Muscle layer of duodenum (tissue), 2 donors: ENCODE data around the gene CHRM2.
"Not testable (repeated sequence)": the region's sequence is repeated elsewhere in the genome, so short reads cannot be mapped to it uniquely, and the experiment has no call there.

Experiments
- H3K27ac ChIP-seq: one replicate; pipeline ENCODE4 v1.7.0; 2013; ENCODE audit warnings: mild to moderate bottlenecking, low read length
- H3K27me3 ChIP-seq: one replicate; pipeline ENCODE4 v1.7.0; 2013; ENCODE audit warnings: low read depth, mild to moderate bottlenecking, control low read depth, low read length
- H3K36me3 ChIP-seq, 2 donors: one replicate each; pipeline ENCODE4 v1.7.0; 2013; ENCODE audit warnings: low read length in 2 of 2, control low read depth in 1 of 2, mild to moderate bottlenecking in 1 of 2; ENCODE audit not compliant: insufficient read depth in 2 of 2, control insufficient read depth in 1 of 2
- H3K4me1 ChIP-seq, 2 donors: one replicate each; pipeline ENCODE4 v1.7.0; 2013; ENCODE audit warnings: low read length in 2 of 2, mild to moderate bottlenecking in 2 of 2, control low read depth in 1 of 2, moderate library complexity in 1 of 2; ENCODE audit not compliant: insufficient read depth in 2 of 2, control insufficient read depth in 1 of 2
- H3K4me3 ChIP-seq, 2 donors: one replicate each; pipeline ENCODE4 v1.7.0; 2013; ENCODE audit warnings: low read length in 2 of 2, low read depth in 1 of 2, mild to moderate bottlenecking in 1 of 2
- H3K9me3 ChIP-seq, 2 donors: one replicate each; pipeline ENCODE4 v1.7.0; 2013; ENCODE audit warnings: low read length in 2 of 2, control low read depth in 1 of 2, mild to moderate bottlenecking in 1 of 2; ENCODE audit not compliant: control insufficient read depth in 1 of 2
- donor health status: healthy.

CHRM2 gene

GRCh38 chr7:136868496-136869000, at the start of gene CHRM2:
Gene CHRM2 (plus strand): TSS chr7:136868652. CDS start chr7:137014866, 146,214 bp downstream.
- Histone ChIP-seq H3K27me3 (peaks cover 12% of the 10 kb centered on the region), H3K4me1 (peaks cover 0 to 26% of the 10 kb centered on the region in 2 donors), H3K4me3 (peak within 1 kb of the TSS; percentile 62 to 85), H3K9me3 (no peaks in the 10 kb centered on the region), H3K36me3 (no peaks in the 10 kb centered on the region), H3K27ac (peak within 1 kb of the TSS; percentile 40)

GRCh38 chr7:136831398-136831797, 37.1 kb upstream of the CHRM2 start:
- H3K27me3 ChIP-seq, H3K4me1 ChIP-seq, H3K27ac ChIP-seq, H3K36me3 ChIP-seq, H3K4me3 ChIP-seq, H3K9me3 ChIP-seq: not testable (repeated sequence)

DNA sequence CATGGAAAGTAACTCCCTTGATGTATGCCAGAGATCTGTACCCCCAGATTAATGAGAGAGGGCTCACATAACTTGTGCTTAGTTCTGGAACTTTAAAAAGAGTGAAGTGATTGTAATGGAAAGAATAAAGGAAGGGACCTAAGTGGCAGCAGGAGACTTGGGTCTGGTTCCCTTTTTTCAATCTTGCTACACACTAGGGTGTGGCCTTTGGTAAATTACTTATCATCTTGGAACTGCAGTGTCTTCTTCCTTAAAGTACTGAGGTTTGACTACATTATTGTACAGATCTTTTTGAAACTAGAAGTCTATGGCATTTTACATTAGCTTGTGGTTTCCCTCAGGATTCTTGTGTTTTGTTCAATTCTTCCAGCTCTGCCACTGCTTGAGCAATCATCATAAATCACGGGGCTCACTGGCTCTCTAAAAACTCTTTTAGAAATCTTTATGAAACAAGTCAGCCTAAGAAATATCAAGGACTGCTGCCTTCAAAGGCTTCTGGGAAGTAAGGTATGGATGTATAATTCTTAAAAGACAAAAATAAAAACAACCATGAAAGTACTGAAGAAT, 22.5 kb upstream of the CHRM2 start:
- H3K27ac ChIP-seq, result no peak overlapping the region
- no peaks in the 10 kb centered on the region for H3K4me1 ChIP-seq
- H3K27me3 ChIP-seq, result no peaks in the 10 kb centered on the region
- no peaks in the 10 kb centered on the region for H3K36me3 ChIP-seq
- H3K9me3 ChIP-seq, result peaks cover 0 to 2% of the 10 kb centered on the region in 2 donors
- H3K4me3 ChIP-seq, result no peak overlapping the region

- Histone ChIP-seq H3K36me3 (no peaks in the 10 kb centered on the region), H3K9me3 (no peaks in the 10 kb centered on the region), H3K27me3 (no peaks in the 10 kb centered on the region), H3K4me3 (no peak overlapping the region), H3K27ac (no peak overlapping the region), H3K4me1 (no peaks in the 10 kb centered on the region)
Observed at GRCh38 chr7:136847858-136848257, 20.6 kb upstream of the CHRM2 start.

DNA sequence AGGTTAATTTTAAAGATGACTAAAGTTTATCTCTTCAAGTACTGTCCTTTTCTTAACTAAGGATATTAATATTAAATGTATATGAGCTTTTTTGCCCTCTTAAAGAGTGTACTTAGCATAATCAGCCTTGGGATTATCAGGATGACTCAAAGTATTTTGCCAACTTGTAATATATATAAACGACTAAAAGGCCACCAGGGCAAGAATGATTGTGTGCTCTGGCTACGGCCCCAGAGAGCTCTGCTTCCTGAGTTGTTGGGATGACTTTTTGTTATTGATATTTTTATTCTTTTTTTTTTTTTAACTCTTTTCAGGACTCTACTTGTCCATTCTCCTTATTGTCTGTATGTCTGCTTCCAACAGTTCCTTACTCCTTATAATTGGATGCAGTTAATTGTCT, 14.8 kb upstream of the CHRM2 start:
- Histone ChIP-seq H3K9me3 (no peaks in the 10 kb centered on the region), H3K27ac (no peak overlapping the region), H3K27me3 (no peaks in the 10 kb centered on the region), H3K4me1 (no peaks in the 10 kb centered on the region), H3K36me3 (no peaks in the 10 kb centered on the region), H3K4me3 (no peak overlapping the region)

DNA sequence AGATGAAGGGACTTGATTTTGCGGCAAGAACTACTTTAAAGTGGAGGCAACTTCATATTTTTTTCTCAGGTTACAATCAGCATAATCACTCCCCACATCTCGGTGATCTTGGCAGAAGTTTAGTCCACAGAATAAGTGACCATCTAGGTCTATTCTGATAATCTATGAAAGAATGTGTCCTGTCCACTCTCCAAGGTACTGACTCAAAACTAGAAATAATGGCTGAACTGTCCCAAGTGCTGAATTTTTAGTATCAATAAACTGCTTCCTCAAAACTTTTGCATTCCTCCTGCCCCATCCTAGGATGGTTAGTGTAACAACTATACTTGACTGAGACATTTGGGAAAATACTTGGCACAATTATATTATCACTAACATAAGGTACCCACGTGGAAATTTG, 10.9 kb upstream of the CHRM2 start:
- H3K27me3 ChIP-seq, result no peaks in the 10 kb centered on the region
- no peak overlapping the region for H3K27ac ChIP-seq
- H3K36me3 ChIP-seq, result no peaks in the 10 kb centered on the region
- H3K4me3 ChIP-seq, result no peak overlapping the region
- H3K9me3 ChIP-seq, result no peaks in the 10 kb centered on the region
- peaks cover 0 to 3% of the 10 kb centered on the region in 2 donors for H3K4me1 ChIP-seq

GRCh38 chr7:136859803-136860202, 8.6 kb upstream of the CHRM2 start:
- H3K4me1 ChIP-seq, result peaks cover 0 to 5% of the 10 kb centered on the region in 2 donors
- no peaks in the 10 kb centered on the region for H3K9me3 ChIP-seq
- H3K27ac ChIP-seq, result no peak overlapping the region
- no peak overlapping the region for H3K4me3 ChIP-seq
- H3K27me3 ChIP-seq, result no peaks in the 10 kb centered on the region
- H3K36me3 ChIP-seq, result no peaks in the 10 kb centered on the region

- H3K36me3 ChIP-seq, result no peaks in the 10 kb centered on the region
- H3K27me3 ChIP-seq, result peaks cover 9% of the 10 kb centered on the region
- H3K4me3 ChIP-seq, result no peak overlapping the region
- H3K27ac ChIP-seq, result no peak overlapping the region
- peaks cover 0 to 22% of the 10 kb centered on the region in 2 donors for H3K4me1 ChIP-seq
- no peaks in the 10 kb centered on the region for H3K9me3 ChIP-seq
Observed at GRCh38 chr7:136865236-136865635, 3.2 kb upstream of the CHRM2 start.

DNA sequence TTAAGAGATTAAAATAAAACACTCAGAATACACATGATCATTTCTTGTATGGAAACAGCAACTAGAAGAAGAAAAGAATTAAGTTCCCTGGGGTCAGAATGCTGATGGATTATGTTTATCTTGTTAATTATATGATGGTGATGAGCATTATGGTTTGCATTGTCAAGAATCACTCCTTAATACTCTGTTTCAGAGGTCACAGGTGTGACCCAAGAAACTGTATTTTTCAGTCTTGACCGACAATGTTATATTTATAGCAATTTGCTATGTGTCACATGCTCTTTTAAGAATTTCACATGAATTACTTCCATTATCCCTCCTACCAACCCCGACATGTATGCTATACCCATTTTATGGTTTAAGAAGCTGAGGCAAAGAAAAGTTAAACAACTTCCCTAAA, 2.7 kb upstream of the CHRM2 start:
- Histone ChIP-seq H3K4me1 (peaks cover 0 to 26% of the 10 kb centered on the region in 2 donors), H3K27ac (no peak overlapping the region), H3K36me3 (no peaks in the 10 kb centered on the region), H3K4me3 (no peak overlapping the region), H3K9me3 (no peaks in the 10 kb centered on the region), H3K27me3 (peaks cover 12% of the 10 kb centered on the region)

DNA sequence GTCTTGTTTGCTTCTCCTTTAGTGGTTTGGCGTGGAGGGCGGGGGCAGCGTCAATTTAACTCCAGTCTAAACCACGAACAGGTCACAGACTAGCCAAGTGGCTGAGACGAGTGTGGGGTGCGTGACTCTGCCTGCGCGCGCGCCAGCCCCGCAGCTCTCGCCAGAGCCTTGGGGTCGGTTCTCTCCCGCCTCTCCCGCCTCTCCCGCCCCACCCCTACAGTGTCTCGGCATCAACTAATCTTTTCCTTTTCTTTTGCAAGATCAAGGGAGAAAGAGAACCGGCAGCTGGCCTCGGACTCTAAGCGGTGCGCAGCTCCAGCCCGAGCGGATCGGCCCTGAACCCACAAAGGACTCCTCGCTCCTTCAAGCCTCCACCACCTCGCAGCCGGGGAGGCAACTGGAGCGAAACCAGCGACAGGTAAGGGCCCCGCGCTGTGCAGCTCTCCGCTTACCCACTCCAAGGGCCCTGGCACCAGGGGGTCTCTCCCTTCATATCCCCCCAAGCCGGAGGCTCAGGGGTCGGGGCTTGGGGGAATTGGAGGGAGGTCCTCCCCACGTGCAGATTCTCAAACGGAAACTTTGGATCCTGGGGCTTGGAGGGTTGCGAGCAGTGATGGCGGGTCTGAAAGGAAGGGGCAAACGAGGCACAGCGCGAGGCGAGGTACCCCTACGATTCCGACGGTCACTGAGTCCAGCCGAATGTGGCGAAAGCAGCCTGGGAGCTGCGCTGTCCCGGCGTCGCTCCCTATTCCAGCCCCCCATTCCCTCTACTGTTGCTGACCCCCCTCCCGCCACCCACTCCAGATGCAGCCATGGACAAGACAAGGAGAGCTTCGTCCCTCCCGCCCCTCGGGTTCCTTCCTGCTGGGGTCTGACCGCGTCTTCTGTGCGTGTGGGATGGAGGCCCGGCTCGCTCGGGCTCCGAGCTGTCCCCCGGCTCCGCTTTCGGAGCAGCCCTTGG, 829 bp downstream of the CHRM2 start:
- peaks cover 0 to 26% of the 10 kb centered on the region in 2 donors for H3K4me1 ChIP-seq
- H3K9me3 ChIP-seq, result no peaks in the 10 kb centered on the region
- H3K4me3 ChIP-seq, result peak overlapping the region; percentile 62 to 85
- H3K27ac ChIP-seq, result peak overlapping the region; percentile 40
- peaks cover 12% of the 10 kb centered on the region for H3K27me3 ChIP-seq
- no peaks in the 10 kb centered on the region for H3K36me3 ChIP-seq

DNA sequence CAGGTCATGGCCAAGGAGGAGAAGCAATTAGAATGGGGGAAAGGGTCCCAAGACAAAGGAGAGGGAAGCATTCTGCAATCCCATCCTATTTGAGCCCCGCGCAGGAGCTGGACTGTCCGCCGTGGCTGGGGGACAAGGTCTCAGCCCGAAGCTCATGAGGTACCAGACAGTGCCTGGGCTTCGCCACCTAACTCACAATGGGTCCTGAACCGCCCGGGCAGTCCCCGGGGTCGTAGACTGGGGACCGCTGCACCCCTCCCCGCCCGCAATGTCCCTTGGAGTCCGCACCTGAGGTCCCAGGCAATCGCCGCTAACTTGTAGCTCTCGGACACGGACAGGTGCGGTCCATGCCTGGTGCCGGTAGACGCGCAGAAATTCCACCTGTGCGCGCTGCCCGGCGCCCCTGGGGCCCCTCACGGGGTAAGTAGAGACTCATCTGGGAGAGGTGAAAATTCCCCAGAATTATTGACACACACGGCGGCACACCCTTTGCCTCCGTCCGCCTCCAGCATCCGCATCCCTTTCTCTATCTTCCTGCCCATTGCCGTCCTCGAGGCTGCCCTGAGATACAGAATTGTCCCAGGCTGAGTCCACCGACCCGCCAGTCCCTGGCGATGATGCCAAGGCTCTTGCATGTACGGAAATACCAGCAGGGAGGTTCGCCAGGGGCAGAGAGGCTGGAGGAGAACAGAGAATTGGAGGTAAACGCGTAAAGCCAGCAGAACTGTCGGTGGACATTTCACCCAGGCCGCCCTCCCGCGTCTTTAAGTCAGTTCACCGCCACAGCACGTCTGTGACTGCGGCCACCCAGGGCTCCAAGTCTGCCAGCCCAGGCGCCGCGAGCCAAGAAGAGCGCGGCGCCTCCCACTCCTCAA, 1.8 kb downstream of the CHRM2 start:
- Histone ChIP-seq H3K4me3 (peak overlapping the region; percentile 62 to 85), H3K36me3 (no peaks in the 10 kb centered on the region), H3K9me3 (no peaks in the 10 kb centered on the region), H3K27ac (peak overlapping the region; percentile 16), H3K4me1 (peaks cover 0 to 24% of the 10 kb centered on the region in 2 donors), H3K27me3 (peaks cover 12% of the 10 kb centered on the region)
